Left lung (tissue), 10 donors: ENCODE results near the gene PLA2G5. TPM values are rescaled to one million over a fixed set of nuclear protein-coding genes. Genes with fewer than 3 reads are reported as not detected.

Experiments used
- ATAC-seq: fragments of 200-7000 bp; cut with Tn5 transposase; one replicate; pipeline ENCODE4 v1.9.1; 2020; ENCODE audit warnings: moderate library complexity
- DNase-seq, 4 donors: peaks; one replicate each; pipeline ENCODE4 v3.0.0-alpha.2; 2013 to 2020
- H3K27ac ChIP-seq, 2 donors: fragments of 200-600 bp; sonication (generic) in 1 of 2; one replicate each; pipeline versions ENCODE4 v1.5.0 to v1.8.0; 2020 to 2021
- H3K27me3 ChIP-seq, 2 donors: fragments of 200-600 bp; sonication (generic) in 1 of 2; one replicate each; pipeline versions ENCODE4 v1.5.0 to v1.8.0; 2020 to 2021
- H3K36me3 ChIP-seq, 2 donors: fragments of 200-600 bp; sonication (generic) in 1 of 2; one replicate each; pipeline versions ENCODE4 v1.5.0 to v1.8.0; 2020 to 2021
- H3K4me1 ChIP-seq, 2 donors: fragments of 200-600 bp; one replicate each; pipeline ENCODE4 v1.8.0; 2021
- H3K4me3 ChIP-seq, 2 donors: fragments of 200-600 bp; sonication (generic) in 1 of 2; one replicate each; pipeline versions ENCODE4 v1.5.0 to v1.8.0; 2020 to 2021; ENCODE audit warnings: mild to moderate bottlenecking in 1 of 2
- H3K9me3 ChIP-seq, 2 donors: fragments of 200-600 bp; sonication (generic) in 1 of 2; one replicate each; pipeline versions ENCODE4 v1.5.0 to v1.8.0; 2020 to 2021
- CTCF ChIP-seq, 2 donors: fragments of 200-600 bp; sonication (generic) in 1 of 2; IDR thresholded peaks; one replicate each; pipeline versions ENCODE4 v1.5.0 to v1.8.0; 2021; ENCODE audit warnings: antibody characterized with exemption in 2 of 2
- intact Hi-C, 2 donors: fragments of 100-400 bp; cut with DNase I; formaldehyde crosslinking; loops; one replicate each; pipeline versions ENCODE4 v1.11.2 to v1.14.2; 2022
- polyA plus RNA-seq, 6 donors: library from polyadenylated mRNA; unstranded; fragments of 120-200 nt; gene quantifications; one replicate each; pipeline ENCODE4 v1.2.1, GENCODE V29; 2013; ENCODE audit not compliant: insufficient read length in 6 of 6
- total RNA-seq, 2 donors: library from RNA; stranded (reverse); fragmentation: NEBNext Ultra II Directional; extraction: Animal tissue kit (Norgen Biotek cat#: 25700); gene quantifications; one replicate each; pipeline ENCODE4 v1.2.1, GENCODE V29; 2021
- donor health status: DM: no; HTN: yes; CAD: no.
- donor health status: DM: no; HTN: no; CAD: no.

PLA2G5 gene
- total and polyA plus RNA-seq, 8 donors: 0.41 to 5.5 (median 0.92) TPM

- H3K36me3 ChIP-seq: no peaks in the 10 kb centered on the region
- H3K4me3 ChIP-seq: no peak overlapping the region
- DNase-seq: no peak
- no peaks in the 10 kb centered on the region for H3K4me1 ChIP-seq
- intact Hi-C loops: no loop called here
- peak in 1 of 2 donors; percentile 20 for TF ChIP-seq CTCF (IDR thresholded peaks at IDR 0.05)
- no peaks in the 10 kb centered on the region for H3K27me3 ChIP-seq
- H3K27ac ChIP-seq: no peak overlapping the region
- no peak for ATAC-seq
- H3K9me3 ChIP-seq: no peaks in the 10 kb centered on the region
These were observed 17.7 kb downstream of the PLA2G5 start for GRCh38 chr1:20087668-20088067.

- no peak overlapping the region for H3K27ac ChIP-seq
- no peak overlapping the region for H3K4me3 ChIP-seq
- no peak for TF ChIP-seq CTCF (IDR thresholded peaks at IDR 0.05)
- ATAC-seq (no peak), DNase-seq (no peak)
- H3K4me1 ChIP-seq: peaks cover 0 to 7% of the 10 kb centered on the region in 2 donors
- no peaks in the 10 kb centered on the region for H3K27me3 ChIP-seq
- no peaks in the 10 kb centered on the region for H3K9me3 ChIP-seq
- no peaks in the 10 kb centered on the region for H3K36me3 ChIP-seq
- intact Hi-C loops: no loop called here
These were observed 19.5 kb downstream of the PLA2G5 start for GRCh38 chr1:20089328-20090077.

GRCh38 chr1:20090119-20090518 lies 20.1 kb downstream of the PLA2G5 start:
- Histone ChIP-seq H3K27ac (no peak overlapping the region), H3K36me3 (no peaks in the 10 kb centered on the region), H3K27me3 (no peaks in the 10 kb centered on the region), H3K9me3 (no peaks in the 10 kb centered on the region), H3K4me3 (no peak overlapping the region), H3K4me1 (peaks cover 0 to 7% of the 10 kb centered on the region in 2 donors)
- ATAC-seq (no peak), DNase-seq (no peak)
- intact Hi-C loops: no loop called here
- no peak for TF ChIP-seq CTCF (IDR thresholded peaks at IDR 0.05)

GRCh38 chr1:20090641-20091040 lies 20.6 kb downstream of the PLA2G5 start:
- Histone ChIP-seq H3K9me3 (no peaks in the 10 kb centered on the region), H3K4me1 (peaks cover 0 to 7% of the 10 kb centered on the region in 2 donors), H3K27ac (no peak overlapping the region), H3K27me3 (no peaks in the 10 kb centered on the region), H3K4me3 (no peak overlapping the region), H3K36me3 (no peaks in the 10 kb centered on the region)
- DNase-seq (no peak), ATAC-seq (no peak)
- no peak for TF ChIP-seq CTCF (IDR thresholded peaks at IDR 0.05)
- intact Hi-C loops: no loop called here

GRCh38 chr1:20093303-20093702 lies 23.3 kb downstream of the PLA2G5 start:
- intact Hi-C loops: no loop called here
- no peak overlapping the region for H3K27ac ChIP-seq

More at GRCh38 chr1:20093303-20093702, 23.3 kb downstream of the PLA2G5 start:
- Histone ChIP-seq H3K9me3 (no peaks in the 10 kb centered on the region), H3K4me3 (no peak overlapping the region), H3K27me3 (no peaks in the 10 kb centered on the region), H3K4me1 (peaks cover 0 to 7% of the 10 kb centered on the region in 2 donors), H3K36me3 (no peaks in the 10 kb centered on the region)
- no peak for TF ChIP-seq CTCF (IDR thresholded peaks at IDR 0.05)
- DNase-seq (no peak), ATAC-seq (no peak)
